Measurements from ENCODE around the gene FBXW4. TPM values are rescaled to one million over a fixed set of nuclear protein-coding genes. Genes with fewer than 3 reads are reported as not detected.

FBXW4 gene
- total and polyA plus RNA-seq, 9 donors, result 38.6 to 86.4 (median 64.4) TPM

DNA sequence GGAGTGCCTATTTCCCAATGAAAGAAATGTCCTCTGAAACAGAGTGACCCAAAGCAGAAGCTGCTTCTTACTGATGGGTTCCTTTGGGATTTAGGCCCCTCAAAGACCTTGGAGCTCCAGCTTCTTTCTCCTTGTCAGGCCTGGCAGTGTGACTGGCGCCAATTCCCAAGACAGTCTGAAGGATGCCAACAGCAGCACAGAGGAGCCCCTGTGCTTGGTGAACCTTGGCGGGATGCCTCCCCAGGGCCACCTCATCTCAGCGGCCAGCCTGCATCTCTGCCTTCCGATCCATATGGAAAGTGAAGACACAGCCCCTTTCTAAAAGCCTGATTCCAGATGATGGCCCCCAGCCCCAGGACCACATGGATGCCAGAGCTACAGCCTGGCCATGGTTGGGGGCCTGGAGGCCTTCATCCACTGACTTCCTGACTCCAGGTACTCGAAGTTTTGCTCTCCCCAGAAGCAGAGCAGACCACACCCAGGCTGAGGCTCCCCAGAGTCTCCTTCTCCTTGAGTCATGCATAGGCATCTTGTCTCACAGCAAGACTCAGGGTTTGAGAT, 45.4 kb downstream of the FBXW4 start:
- no peak overlapping the region for H3K27ac ChIP-seq
- intact Hi-C loops (cut with DNase I), result no loop called here
- H3K4me3 ChIP-seq, result no peak overlapping the region
- 91 to 97% (median 94%) methylated on average over 5 of the region's 5 CpGs for WGBS, 3 donors
- no peaks in the 10 kb centered on the region for H3K4me1 ChIP-seq (ENCODE audit: insufficient read depth)
- TF ChIP-seq EP300 (IDR thresholded peaks at IDR 0.05) (no peak), POLR2A (IDR thresholded peaks at IDR 0.05) (no peak), CTCF (IDR thresholded peaks at IDR 0.05) (no peak)
- no peak for DNase-seq
- no peaks in the 10 kb centered on the region for H3K9me3 ChIP-seq
- H3K27me3 ChIP-seq, result no peaks in the 10 kb centered on the region
- H3K36me3 ChIP-seq, result no peaks in the 10 kb centered on the region

DNA sequence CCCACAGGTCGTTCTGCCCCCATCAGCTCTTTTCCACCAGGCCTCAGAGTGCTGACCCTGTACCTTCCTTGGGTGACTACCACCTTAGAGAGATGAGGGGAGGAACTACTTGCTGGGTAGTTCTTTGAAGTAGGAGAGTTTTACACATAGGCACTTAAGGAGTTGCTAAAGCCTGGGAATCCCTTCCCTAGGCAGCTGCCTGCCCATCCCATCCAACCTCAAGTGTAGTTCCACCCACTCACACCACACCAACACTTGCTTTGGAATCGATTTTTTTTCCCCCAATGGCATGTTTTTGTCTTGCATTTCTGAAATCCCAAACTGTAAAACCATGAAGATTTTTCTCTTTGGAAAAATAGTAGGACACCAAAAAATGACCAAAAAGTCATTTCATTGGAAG, 47.7 kb downstream of the FBXW4 start:
- no peaks in the 10 kb centered on the region for H3K36me3 ChIP-seq
- no peaks in the 10 kb centered on the region for H3K4me1 ChIP-seq (ENCODE audit: insufficient read depth)
- H3K4me3 ChIP-seq, result no peak overlapping the region
- no peaks in the 10 kb centered on the region for H3K9me3 ChIP-seq
- DNase-seq, result no peak
- no peak overlapping the region for H3K27ac ChIP-seq
- intact Hi-C loops (cut with DNase I), result no loop called here
- H3K27me3 ChIP-seq, result no peaks in the 10 kb centered on the region
- TF ChIP-seq POLR2A (IDR thresholded peaks at IDR 0.05) (no peak), EP300 (IDR thresholded peaks at IDR 0.05) (no peak), CTCF (IDR thresholded peaks at IDR 0.05) (no peak)
- 77 to 81% (median 79%) methylated on average over 2 of the region's 2 CpGs for WGBS, 3 donors

- no peak overlapping the region for H3K4me3 ChIP-seq
- H3K9me3 ChIP-seq, result no peaks in the 10 kb centered on the region
- H3K27ac ChIP-seq, result no peak overlapping the region
- intact Hi-C loops (cut with DNase I), result no loop called here
- TF ChIP-seq CTCF (IDR thresholded peaks at IDR 0.05), result no peak
- TF ChIP-seq EP300 (IDR thresholded peaks at IDR 0.05), result no peak
- TF ChIP-seq POLR2A (IDR thresholded peaks at IDR 0.05), result no peak
- no peaks in the 10 kb centered on the region for H3K36me3 ChIP-seq
- H3K27me3 ChIP-seq, result no peaks in the 10 kb centered on the region
- WGBS, 3 donors, result 43 to 74% (median 65%) methylated on average over 6 of the region's 6 CpGs
- no peaks in the 10 kb centered on the region for H3K4me1 ChIP-seq (ENCODE audit: insufficient read depth)
- peak; percentile 27 to 52 (median 39) for DNase-seq
Observed at GRCh38 chr10:101646364-101646763, 48.6 kb downstream of the FBXW4 start.

DNA sequence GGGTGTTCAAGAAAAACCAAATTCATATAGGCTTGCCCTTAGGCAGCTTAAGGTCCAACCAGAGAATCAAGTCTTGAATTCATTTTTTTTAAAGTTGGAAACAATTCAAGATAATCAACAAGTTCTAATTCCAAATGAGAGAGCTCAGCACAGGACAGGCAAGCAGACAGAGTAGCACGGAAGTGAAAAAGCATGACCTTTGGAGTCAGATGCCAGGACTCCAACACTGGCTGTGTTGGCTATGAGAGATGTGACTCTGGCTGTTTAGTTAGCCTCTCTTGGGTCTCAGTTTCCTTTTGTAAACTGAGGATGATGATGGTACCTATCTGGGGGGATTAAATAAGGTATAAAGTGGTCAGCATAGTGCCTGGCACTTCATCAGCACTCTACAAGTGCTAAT, 49.3 kb downstream of the FBXW4 start:
- H3K4me1 ChIP-seq (ENCODE audit: insufficient read depth), result no peaks in the 10 kb centered on the region
- 77 to 89% (median 84%) methylated on average over 1 of the region's 1 CpG for WGBS, 3 donors
- no peak for DNase-seq
- H3K9me3 ChIP-seq, result no peaks in the 10 kb centered on the region
- H3K36me3 ChIP-seq, result no peaks in the 10 kb centered on the region
- H3K27ac ChIP-seq, result no peak overlapping the region
- no peaks in the 10 kb centered on the region for H3K27me3 ChIP-seq
- intact Hi-C loops (cut with DNase I), result no loop called here
- H3K4me3 ChIP-seq, result no peak overlapping the region
- TF ChIP-seq EP300 (IDR thresholded peaks at IDR 0.05), result no peak
- no peak for TF ChIP-seq POLR2A (IDR thresholded peaks at IDR 0.05)
- TF ChIP-seq CTCF (IDR thresholded peaks at IDR 0.05), result no peak
